Omental fat pad (tissue), 4 donors: ENCODE data around the gene PERCC1. TPM values are rescaled to one million over a fixed set of nuclear protein-coding genes. Genes with fewer than 3 reads are reported as not detected.

ENCODE experiments used
- ATAC-seq: fragments of 150-250 bp; one replicate; pipeline ENCODE4 v1.9.1; 2016; ENCODE audit warnings: mild to moderate bottlenecking, moderate library complexity; ENCODE audit not compliant: low FRiP score
- DNase-seq: peaks from one replicate; pipeline ENCODE4 v3.0.0-alpha.2; 2019; ENCODE audit warnings: low spot score
- CTCF ChIP-seq, 3 donors: fragments of 450-650 bp; IDR thresholded peaks; one replicate each; pipeline ENCODE4 v1.5.1; 2016 to 2017; ENCODE audit warnings: antibody characterized with exemption in 3 of 3, mild to moderate bottlenecking in 3 of 3, moderate library complexity in 2 of 3
- total RNA-seq, 4 donors: library from RNA; depleted of rRNA; stranded (reverse); fragments of >200 nt; gene quantifications; one replicate each; pipeline ENCODE4 v1.1.0, GENCODE V29; 2016

Gene PERCC1
- total RNA-seq, 4 donors from 2014 or later: 1.9 TPM; not detected in 3

DNA sequence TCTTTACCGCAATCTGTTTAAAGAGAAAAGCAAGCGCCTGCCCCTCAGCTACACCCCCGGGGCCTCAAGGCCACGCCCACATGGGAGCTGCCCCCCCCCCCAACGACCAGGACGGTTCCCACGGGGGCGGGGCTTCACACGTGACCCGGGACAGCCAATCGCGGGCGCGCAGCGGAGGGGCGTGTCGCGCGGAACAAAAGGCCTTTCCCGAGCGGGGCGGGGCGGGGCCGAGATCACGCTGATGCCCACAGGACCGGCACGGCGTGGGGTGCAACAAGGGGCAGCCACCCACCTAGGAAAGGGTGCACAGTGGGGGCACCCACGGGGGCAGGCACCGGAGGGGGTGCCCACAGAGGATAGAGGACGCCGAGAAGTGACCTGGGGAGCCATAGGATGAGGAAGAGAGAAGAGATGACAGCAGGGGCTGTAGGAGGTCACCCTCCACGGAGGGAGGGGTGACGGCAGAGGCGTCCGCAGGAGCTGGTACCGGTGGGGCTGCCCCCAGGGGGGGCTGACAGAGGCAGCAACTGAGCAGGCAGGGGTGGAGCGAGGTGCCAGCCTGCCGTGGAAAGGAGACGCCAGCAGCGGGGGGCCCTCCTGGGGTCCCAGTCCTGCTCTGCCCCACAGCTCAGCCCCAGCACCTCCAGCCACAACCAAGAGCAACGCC, 22.6 kb upstream of the PERCC1 start:
- TF ChIP-seq CTCF (IDR thresholded peaks at IDR 0.05): no peak
- DNase-seq (peak; percentile 97), ATAC-seq (peak; percentile 85)

DNA sequence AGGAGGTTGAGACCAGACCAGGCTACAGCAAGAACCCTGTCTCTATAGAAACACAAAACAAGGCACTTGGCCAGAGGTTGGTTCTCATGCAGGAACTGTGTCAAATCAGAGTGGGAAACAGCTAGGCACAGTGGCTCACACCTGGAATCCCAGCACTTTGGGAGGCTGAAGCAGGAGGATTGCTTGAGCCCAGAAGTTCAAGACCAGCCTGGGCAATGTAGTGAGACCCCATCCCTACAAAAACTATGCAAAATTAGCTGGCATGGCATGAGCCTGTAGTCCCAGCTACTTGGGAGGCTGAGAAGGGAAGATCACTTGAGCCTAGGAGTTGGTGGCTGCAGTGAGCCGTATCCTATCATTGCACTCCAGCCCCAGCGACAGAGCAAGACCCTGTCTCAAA, 18.0 kb upstream of the PERCC1 start:
- DNase-seq: no peak
- no peak for TF ChIP-seq CTCF (IDR thresholded peaks at IDR 0.05)
- ATAC-seq: no peak

DNA sequence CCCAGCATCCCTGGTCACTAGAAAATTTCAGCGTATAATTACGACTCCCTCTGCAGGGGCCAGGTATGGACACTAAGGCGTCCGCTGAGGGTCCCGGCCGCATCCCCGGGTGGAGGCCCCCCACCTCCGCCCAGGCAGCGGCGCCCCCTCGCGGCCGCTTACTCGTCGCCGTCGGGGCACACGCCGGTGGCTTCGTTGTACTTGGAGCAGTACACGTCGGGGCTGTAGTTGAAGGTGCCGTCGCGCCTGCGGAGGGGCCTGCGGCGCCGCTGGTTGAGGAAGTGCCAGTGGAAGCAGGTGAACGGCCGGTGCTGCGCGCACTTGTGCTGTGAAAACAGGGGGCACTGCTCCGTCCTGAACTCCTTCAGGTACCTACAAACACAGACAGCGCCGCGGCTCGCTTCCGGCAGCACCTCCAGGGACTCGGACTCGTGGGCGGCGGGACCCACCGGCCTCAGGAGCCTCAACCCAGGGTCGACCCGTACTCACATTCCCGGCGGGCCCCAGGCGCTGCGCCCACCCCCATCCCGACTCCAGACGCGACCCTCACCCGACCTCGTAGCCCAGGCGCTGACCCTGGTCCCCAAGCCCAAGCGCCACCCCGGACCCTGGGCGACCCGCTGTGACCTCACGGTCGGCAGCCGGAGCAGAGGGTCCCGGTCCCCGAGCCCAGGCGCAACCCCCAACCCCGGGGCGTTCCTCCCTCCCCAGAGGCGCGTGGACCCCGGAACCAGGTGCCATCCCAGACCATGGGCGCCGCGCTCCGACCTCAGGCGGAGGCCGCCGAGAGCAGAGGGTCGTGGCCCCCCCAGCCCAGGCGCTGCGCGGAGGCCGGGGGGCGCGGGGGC, 17.0 kb upstream of the PERCC1 start:
- peak in 1 of 3 donors; percentile 2 for TF ChIP-seq CTCF (IDR thresholded peaks at IDR 0.05)
- DNase-seq (no peak), ATAC-seq (peak; percentile 57)

GRCh38 chr16:1414532-1415260, 16.2 kb upstream of the PERCC1 start, which contains the start of gene UNKL:
UNKL (minus strand) TSS chr16:1414704; CDS start chr16:1414691, 13 bp downstream.
- DNase-seq (peak; percentile 37), ATAC-seq (peak; percentile 62)
- no peak for TF ChIP-seq CTCF (IDR thresholded peaks at IDR 0.05)

DNA sequence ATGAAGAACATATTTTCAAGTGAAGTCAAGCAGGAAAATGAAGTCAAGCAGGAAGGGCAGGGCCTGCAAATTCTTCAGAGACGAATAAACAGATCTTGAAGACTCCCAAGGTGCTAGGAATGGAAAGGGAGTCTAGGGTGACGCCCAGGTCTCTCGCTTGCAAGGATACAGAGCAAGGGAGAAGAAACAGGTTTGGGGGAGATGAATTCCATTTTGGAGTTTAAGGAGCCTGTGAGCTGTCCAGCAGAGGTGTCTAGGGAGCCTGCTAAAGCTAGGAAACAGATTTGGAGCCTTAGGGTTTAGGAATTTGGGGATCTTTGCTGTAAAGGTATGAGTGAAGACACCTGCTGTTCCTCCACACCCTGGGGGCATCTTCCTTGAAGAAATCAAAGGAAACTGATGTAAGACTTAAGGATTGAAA, 14.3 kb upstream of the PERCC1 start:
- DNase-seq: no peak
- no peak for ATAC-seq
- no peak for TF ChIP-seq CTCF (IDR thresholded peaks at IDR 0.05)

DNA sequence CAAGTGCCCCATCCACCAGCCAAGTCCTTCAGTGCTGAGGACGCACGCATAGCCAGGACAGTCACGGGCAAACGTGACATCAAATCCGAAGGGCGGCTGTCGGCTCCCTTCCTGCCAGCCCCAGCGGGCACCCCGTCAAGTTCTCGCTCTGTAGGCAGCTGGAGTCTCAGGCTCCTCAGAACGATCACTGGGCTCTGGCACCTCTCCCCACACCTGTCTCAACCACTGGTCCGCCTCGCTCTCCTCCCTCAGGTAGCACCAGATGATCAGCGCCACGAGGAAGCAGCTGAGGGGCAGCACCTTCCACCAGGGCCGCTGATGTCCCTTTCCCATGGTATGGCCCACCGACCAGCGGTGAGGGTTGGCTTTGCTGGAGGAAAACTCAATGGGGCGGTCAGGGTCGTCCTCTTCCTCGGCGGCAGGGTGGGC, 10.8 kb upstream of the PERCC1 start:
- DNase-seq: no peak
- peak; percentile 1 for ATAC-seq
- TF ChIP-seq CTCF (IDR thresholded peaks at IDR 0.05): no peak
